CD8-positive, alpha-beta memory T cell (primary cell): ENCODE measurements around the gene TXNRD1. TPM values are rescaled to one million over a fixed set of nuclear protein-coding genes. Genes with fewer than 3 reads are reported as not detected.

Experiments used
- CTCF ChIA-PET: fragments of 350-600 bp; sonication (Branson Sonifier 250); formaldehyde crosslinking; loops from one replicate; lab custom pipeline; 2021; ENCODE audit warnings: antibody characterized with exemption; lab: Charles Lee
- POLR2A ChIA-PET: fragments of 350-600 bp; sonication (Branson Sonifier 250); formaldehyde crosslinking; loops from one replicate; lab custom pipeline; 2021; ENCODE audit warnings: antibody characterized with exemption; lab: Charles Lee
- DNase-seq, 5 donors: peaks; one replicate each; pipeline versions ENCODE4 v3.0.0 to v3.0.0-alpha.2; 2020 to 2022; ENCODE audit warnings: mixed read lengths in 1 of 5
- H3K27ac ChIP-seq: one replicate; pipeline ENCODE4 v1.7.0; 2013; ENCODE audit warnings: low read depth, mild to moderate bottlenecking, low read length, moderate library complexity
- H3K27me3 ChIP-seq: 2 replicates; pipeline ENCODE4 v1.7.0; 2013; ENCODE audit warnings: low read length, mild to moderate bottlenecking; ENCODE audit not compliant: insufficient read depth, poor library complexity, severe bottlenecking
- H3K36me3 ChIP-seq: 2 replicates; pipeline ENCODE4 v1.7.0; 2013; ENCODE audit warnings: mild to moderate bottlenecking, low read length, moderate library complexity; ENCODE audit not compliant: insufficient read depth
- H3K4me1 ChIP-seq: 2 replicates; pipeline ENCODE4 v1.7.0; 2013; ENCODE audit warnings: mild to moderate bottlenecking, low read length, moderate library complexity; ENCODE audit not compliant: insufficient read depth
- H3K4me3 ChIP-seq: 2 replicates; pipeline ENCODE4 v1.7.0; 2013; ENCODE audit warnings: mild to moderate bottlenecking, low read length
- H3K9me3 ChIP-seq: 2 replicates; pipeline ENCODE4 v1.7.0; 2013; ENCODE audit warnings: mild to moderate bottlenecking, low read length
- H3K27ac Mint-ChIP-seq, 8 donors: one replicate each; pipeline ENCODE4 v1.8.0; 2020 to 2021; ENCODE audit warnings: mixed read lengths in 8 of 8, mild to moderate bottlenecking in 6 of 8, inconsistent platforms in 3 of 8, moderate library complexity in 3 of 8
- H3K27me3 Mint-ChIP-seq, 2 donors: one replicate each; pipeline ENCODE4 v1.8.0; 2020 to 2021; ENCODE audit warnings: mixed read lengths in 2 of 2, mild to moderate bottlenecking in 1 of 2, moderate library complexity in 1 of 2
- H3K36me3 Mint-ChIP-seq, 3 donors: one replicate each; pipeline ENCODE4 v1.8.0; 2020 to 2021; ENCODE audit warnings: mixed read lengths in 3 of 3, inconsistent platforms in 1 of 3, mild to moderate bottlenecking in 1 of 3
- H3K4me1 Mint-ChIP-seq, 3 donors: one replicate each; pipeline ENCODE4 v1.8.0; 2020 to 2021; ENCODE audit warnings: mixed read lengths in 3 of 3, inconsistent platforms in 1 of 3, mild to moderate bottlenecking in 1 of 3
- H3K4me3 Mint-ChIP-seq, 7 donors: one replicate each; pipeline ENCODE4 v1.8.0; 2020 to 2021; ENCODE audit warnings: mixed read lengths in 7 of 7, mild to moderate bottlenecking in 6 of 7, moderate library complexity in 4 of 7, inconsistent platforms in 2 of 7
- H3K9me3 Mint-ChIP-seq, 5 donors: one replicate each; pipeline ENCODE4 v1.8.0; 2020 to 2022; ENCODE audit warnings: mixed read lengths in 5 of 5, mild to moderate bottlenecking in 3 of 5, moderate library complexity in 2 of 5, inconsistent platforms in 1 of 5
- polyA plus RNA-seq: library from polyadenylated mRNA; unstranded; fragments of 300-500 nt; fragmentation: Illumina TruSeq; gene quantifications from one replicate; pipeline ENCODE4 v1.2.3, GENCODE V29; 2021
- total RNA-seq, 2 experiments: library from RNA; stranded (reverse); gene quantifications; one replicate each; pipeline ENCODE4 v1.2.3, GENCODE V29; 2021

TXNRD1 gene
- total and polyA plus RNA-seq, 3 experiments from 2014 or later = 30.6 to 107 (median 103) TPM

DNA sequence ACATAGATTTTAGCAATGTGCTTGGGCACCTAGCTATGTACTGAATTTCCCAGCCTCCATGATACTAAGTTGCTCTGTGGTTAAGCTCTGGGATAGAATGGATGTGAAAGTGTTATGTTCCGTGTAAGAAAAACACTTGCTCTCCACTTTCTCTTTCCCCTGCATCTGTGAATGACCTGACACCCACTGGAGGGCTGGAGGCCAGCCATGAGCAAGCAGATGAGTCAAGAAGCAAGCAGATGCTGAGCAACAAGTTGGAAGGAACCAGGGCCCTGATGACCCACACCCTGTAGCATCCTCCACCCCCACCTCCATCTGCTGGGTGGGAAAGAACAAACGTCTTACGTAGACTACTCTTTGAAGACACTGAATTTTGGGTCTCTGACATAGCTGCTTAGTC, 144.6 kb downstream of the TXNRD1 start:
- Mint-ChIP-seq H3K27ac (no peak overlapping the region), H3K27me3 (no peaks in the 10 kb centered on the region), H3K4me1 (no peaks in the 10 kb centered on the region), H3K36me3 (no peaks in the 10 kb centered on the region), H3K4me3 (no peak overlapping the region), H3K9me3 (no peaks in the 10 kb centered on the region)
- POLR2A ChIA-PET = no interaction called here
- Histone ChIP-seq H3K4me3 (no peak overlapping the region), H3K9me3 (no peaks in the 10 kb centered on the region), H3K4me1 (no peaks in the 10 kb centered on the region), H3K27ac (no peak overlapping the region), H3K27me3 (no peaks in the 10 kb centered on the region), H3K36me3 (no peaks in the 10 kb centered on the region)
- no peak for DNase-seq
- CTCF ChIA-PET = interaction anchor here (0.7 to 5.1 kb wide), 4 partner anchors 8 to 159 kb away, joined by 3 to 41 read pairs (median 5); no protein-coding TSS in a partner anchor

DNA sequence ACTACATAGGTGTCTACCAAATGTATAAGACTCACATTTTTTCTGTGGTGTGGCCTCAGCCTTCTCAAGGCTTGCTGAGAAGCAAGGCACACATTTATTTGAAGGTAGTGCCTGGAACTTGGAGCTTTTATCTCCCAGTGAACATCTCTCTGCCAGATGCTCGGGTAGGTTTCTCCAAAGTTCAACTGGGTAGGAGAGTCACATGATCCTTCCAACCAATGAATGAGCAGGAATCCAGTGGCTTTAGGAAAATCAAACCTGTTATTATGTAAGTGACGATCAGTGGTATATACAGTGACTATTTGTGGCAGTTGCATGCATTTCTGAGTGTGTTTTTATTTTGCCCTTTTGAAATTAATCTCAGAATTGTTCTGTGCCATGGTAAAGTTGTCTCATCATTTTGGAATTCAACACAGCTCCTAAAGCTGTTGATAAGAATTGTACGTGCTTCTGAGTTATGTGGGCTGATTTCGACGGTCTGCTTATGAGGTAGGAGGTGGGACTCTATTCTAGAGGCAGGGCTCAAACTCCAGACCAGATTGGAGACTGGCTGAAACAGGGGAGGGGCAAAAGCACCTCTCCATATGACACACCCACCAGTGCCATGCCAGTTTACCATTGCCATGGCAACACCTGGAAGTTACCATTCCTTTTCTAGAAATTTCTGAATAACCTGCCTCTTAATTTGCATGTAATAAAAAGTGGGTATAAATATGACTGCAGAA, 145.6 kb downstream of the TXNRD1 start:
- Mint-ChIP-seq H3K27me3 (no peaks in the 10 kb centered on the region), H3K9me3 (no peaks in the 10 kb centered on the region), H3K36me3 (no peaks in the 10 kb centered on the region), H3K4me3 (no peak overlapping the region), H3K27ac (no peak overlapping the region), H3K4me1 (no peaks in the 10 kb centered on the region)
- CTCF ChIA-PET = interaction anchor here (0.7 to 5.1 kb wide), 3 partner anchors 73 to 160 kb away, joined by 3 to 41 read pairs (median 4); no protein-coding TSS in a partner anchor
- Histone ChIP-seq H3K4me3 (no peak overlapping the region), H3K27me3 (no peaks in the 10 kb centered on the region), H3K4me1 (no peaks in the 10 kb centered on the region), H3K9me3 (no peaks in the 10 kb centered on the region), H3K27ac (no peak overlapping the region), H3K36me3 (no peaks in the 10 kb centered on the region)
- POLR2A ChIA-PET = no interaction called here
- DNase-seq = no peak

DNA sequence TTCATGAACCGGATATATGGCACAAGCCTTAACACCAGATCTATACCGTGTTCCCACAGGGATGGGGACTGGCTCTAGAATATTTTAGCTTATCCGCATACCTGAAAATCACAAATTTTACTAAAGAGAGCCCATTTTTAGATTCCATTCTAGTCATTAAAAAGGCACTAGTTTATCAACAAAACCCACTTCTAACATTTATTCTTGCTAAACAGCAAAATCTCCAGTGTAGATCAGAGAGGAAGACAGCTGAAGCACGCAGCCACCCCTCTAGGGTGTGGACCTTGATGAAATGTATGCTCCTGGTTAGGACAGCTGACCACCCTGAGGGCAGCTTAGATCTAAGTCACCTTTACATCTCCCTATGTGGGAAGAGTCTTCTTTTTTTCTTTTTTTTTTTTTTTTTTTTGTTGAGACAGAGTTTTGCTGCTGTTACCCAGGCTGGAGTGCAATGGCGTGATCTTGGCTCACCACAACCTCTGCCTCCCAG, 150.4 kb downstream of the TXNRD1 start:
- ChIA-PET POLR2A (no interaction called here), CTCF (no interaction called here)
- H3K36me3 ChIP-seq = no peaks in the 10 kb centered on the region
- H3K27me3 ChIP-seq = no peaks in the 10 kb centered on the region
- H3K27ac ChIP-seq = no peak overlapping the region
- no peak for DNase-seq
- peaks cover 0 to 16% (median 5%) of the 10 kb centered on the region in 3 donors for H3K36me3 Mint-ChIP-seq
- no peaks in the 10 kb centered on the region for H3K27me3 Mint-ChIP-seq
- no peak overlapping the region for H3K4me3 Mint-ChIP-seq
- H3K9me3 Mint-ChIP-seq = peaks cover 0 to 16% (median 11%) of the 10 kb centered on the region in 5 donors
- peaks cover 0 to 1% (median 0%) of the 10 kb centered on the region in 3 donors for H3K4me1 Mint-ChIP-seq
- H3K27ac Mint-ChIP-seq = no peak overlapping the region
- no peaks in the 10 kb centered on the region for H3K9me3 ChIP-seq
- no peak overlapping the region for H3K4me3 ChIP-seq
- H3K4me1 ChIP-seq = no peaks in the 10 kb centered on the region

DNA sequence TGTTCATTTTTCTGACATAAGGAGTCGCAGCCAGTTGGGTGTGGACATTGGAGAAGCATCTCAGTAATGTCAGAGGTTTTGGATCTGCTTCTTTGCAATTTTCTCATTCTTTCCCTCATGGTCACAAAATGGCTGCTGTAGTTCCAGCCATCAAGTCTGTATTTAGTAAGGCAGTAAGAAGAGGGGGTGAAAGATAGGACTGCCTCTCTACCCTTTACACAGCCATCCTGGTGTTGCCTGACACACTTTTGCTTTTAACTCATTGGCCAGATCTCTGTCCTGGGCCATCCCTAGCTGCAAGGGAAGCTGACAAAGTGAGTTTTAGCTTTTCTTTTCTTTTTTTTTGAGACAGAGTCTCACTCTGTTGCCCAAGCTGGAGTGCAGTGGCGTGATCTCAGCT, 154.1 kb downstream of the TXNRD1 start:
- Mint-ChIP-seq H3K27me3 (peaks cover 0 to 2% of the 10 kb centered on the region in 2 donors), H3K27ac (no peak overlapping the region), H3K36me3 (peaks cover 0 to 21% (median 5%) of the 10 kb centered on the region in 3 donors), H3K4me1 (peaks cover 11 to 16% (median 12%) of the 10 kb centered on the region in 3 donors), H3K9me3 (peaks cover 2 to 16% (median 11%) of the 10 kb centered on the region in 5 donors), H3K4me3 (no peak overlapping the region)
- Histone ChIP-seq H3K27me3 (no peaks in the 10 kb centered on the region), H3K27ac (no peak overlapping the region), H3K9me3 (no peaks in the 10 kb centered on the region), H3K4me3 (no peak overlapping the region), H3K36me3 (no peaks in the 10 kb centered on the region), H3K4me1 (peaks cover 8% of the 10 kb centered on the region)
- CTCF ChIA-PET = no interaction called here
- POLR2A ChIA-PET = no interaction called here
- DNase-seq = no peak

DNA sequence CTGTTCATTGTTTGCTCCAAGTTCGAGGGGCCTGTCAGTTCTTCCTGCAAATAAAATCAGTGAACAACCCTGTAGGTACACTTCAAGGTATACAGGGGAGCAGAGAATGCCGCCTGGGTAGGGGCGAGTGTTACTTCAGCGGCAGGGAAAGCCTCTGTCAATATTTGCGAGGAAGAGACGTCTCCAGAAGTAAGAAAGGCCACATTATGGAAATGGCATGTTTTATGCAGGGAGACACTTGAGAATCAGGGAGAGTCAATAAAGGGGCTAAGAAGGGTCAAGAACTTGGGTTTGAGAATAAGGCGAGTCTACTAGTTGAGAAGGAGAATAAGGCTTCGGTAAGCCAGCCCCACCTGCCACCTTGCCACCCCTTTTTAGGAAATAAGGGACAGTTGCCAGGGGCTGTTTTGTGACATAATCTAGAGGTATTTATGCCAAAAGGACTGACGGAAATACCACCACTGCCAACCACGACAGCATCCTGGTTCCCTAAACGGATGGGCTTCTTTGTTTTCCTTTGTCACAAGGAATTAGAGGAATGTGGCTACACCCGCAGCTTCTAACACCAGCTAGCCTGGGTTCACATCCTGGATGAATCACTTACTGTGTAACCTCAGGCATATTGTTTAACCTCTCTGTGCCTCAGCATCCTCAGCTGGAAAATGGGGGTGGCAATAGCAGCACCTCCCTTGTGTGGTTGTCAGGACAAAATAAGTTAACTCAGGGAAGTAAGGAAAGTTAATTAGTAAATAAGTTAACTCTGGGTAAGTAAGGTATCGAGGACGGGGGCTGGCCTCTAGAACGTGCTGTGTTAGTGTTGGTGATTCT, 155.7 kb downstream of the TXNRD1 start:
- POLR2A ChIA-PET = no interaction called here
- H3K9me3 Mint-ChIP-seq = peaks cover 2 to 16% (median 11%) of the 10 kb centered on the region in 5 donors
- Histone ChIP-seq H3K4me3 (no peak overlapping the region), H3K36me3 (no peaks in the 10 kb centered on the region), H3K27ac (no peak overlapping the region), H3K4me1 (peaks cover 8% of the 10 kb centered on the region), H3K27me3 (no peaks in the 10 kb centered on the region), H3K9me3 (no peaks in the 10 kb centered on the region)
- H3K4me1 Mint-ChIP-seq = peaks cover 11 to 16% (median 12%) of the 10 kb centered on the region in 3 donors
- H3K36me3 Mint-ChIP-seq = peaks cover 0 to 21% (median 5%) of the 10 kb centered on the region in 3 donors
- peaks cover 0 to 2% of the 10 kb centered on the region in 2 donors for H3K27me3 Mint-ChIP-seq
- no peak for DNase-seq
- H3K27ac Mint-ChIP-seq = peak overlapping the region in 4 of 8 donors; percentile 11 to 70 (median 54)
- no peak overlapping the region for H3K4me3 Mint-ChIP-seq
- CTCF ChIA-PET = interaction anchor here (2.8 kb wide), 1 partner anchor 11 kb away, joined by 16 read pairs; no protein-coding TSS in a partner anchor

DNA sequence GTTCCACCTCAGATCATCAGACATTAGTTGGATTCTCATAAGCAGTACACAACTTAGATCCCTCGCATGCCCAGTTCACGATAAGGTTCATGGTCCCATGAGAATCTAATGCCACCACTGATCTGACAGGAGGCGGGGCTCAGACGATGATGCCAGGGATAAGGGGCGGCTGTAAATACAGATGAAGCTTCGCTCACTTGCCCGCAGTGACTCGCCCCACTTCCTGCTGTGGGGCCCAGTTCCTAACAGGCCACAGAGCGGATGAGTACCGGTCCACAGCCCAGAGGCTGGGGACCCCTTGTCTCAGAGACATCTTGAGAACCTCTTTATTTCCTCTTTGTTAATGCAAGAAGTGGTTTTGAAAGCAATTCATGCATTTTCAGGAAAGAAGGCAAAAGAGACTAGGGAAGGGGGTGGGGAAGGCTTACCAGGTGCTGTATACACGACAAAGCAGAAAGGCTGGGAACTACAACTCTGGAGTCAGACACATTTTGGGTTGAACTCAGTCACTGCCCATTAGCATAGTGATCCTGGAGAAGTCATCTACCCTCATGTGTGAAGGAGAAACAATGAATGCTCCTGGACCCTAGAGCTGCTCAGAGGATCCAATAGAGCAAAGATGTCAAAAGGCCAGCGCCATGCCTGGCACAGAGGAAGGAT, 156.6 kb downstream of the TXNRD1 start:
- Histone ChIP-seq H3K4me3 (no peak overlapping the region), H3K9me3 (no peaks in the 10 kb centered on the region), H3K27ac (no peak overlapping the region), H3K4me1 (peaks cover 8% of the 10 kb centered on the region), H3K27me3 (no peaks in the 10 kb centered on the region), H3K36me3 (no peaks in the 10 kb centered on the region)
- H3K36me3 Mint-ChIP-seq = peaks cover 0 to 21% (median 5%) of the 10 kb centered on the region in 3 donors
- H3K4me3 Mint-ChIP-seq = peak overlapping the region in 3 of 7 donors; percentile 28 to 30 (median 30)
- POLR2A ChIA-PET = no interaction called here
- H3K4me1 Mint-ChIP-seq = peaks cover 11 to 16% (median 12%) of the 10 kb centered on the region in 3 donors
- CTCF ChIA-PET = interaction anchor here (2.8 kb wide), 1 partner anchor 10 kb away, joined by 16 read pairs; no protein-coding TSS in a partner anchor
- H3K27me3 Mint-ChIP-seq = peaks cover 0 to 2% of the 10 kb centered on the region in 2 donors
- peak in 4 of 5 donors; percentile 2 to 58 (median 22) for DNase-seq
- H3K9me3 Mint-ChIP-seq = peaks cover 2 to 16% (median 11%) of the 10 kb centered on the region in 5 donors
- H3K27ac Mint-ChIP-seq = peak overlapping the region in 5 of 8 donors; percentile 25 to 77 (median 66)

DNA sequence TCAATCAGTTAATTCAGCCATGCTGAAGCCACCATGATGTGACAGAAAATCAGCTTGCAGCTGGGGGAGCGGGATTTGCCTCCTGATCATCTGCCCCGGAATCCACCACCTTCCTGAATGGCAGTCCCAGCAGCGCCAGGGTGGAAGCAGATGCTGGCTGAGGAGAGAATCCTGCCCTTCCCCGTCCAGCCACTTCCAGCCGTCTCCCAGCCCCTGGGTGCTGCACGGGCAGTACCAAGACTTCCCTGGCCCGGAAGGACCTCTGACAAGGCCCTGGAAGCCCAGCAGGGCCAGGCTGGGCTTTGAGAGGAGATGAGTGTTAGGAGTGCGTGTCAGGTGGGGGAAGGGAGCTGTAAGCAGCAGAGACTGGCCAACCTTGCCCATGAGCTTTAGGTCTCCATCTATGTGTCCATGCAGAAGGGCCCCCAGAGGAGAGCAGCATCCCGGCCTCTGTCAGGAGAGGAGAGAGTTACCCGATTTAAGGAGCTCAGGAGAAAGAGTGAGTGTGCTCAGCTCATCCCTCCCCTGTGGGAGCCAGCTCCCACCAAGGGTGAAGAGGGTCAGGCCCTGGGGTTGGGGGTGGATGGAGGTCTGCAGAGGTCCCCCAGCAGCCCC, 157.2 kb downstream of the TXNRD1 start:
- no peak overlapping the region for H3K4me3 ChIP-seq
- H3K27ac ChIP-seq = no peak overlapping the region
- H3K27me3 Mint-ChIP-seq = peaks cover 0 to 2% of the 10 kb centered on the region in 2 donors
- H3K27me3 ChIP-seq = no peaks in the 10 kb centered on the region
- no peaks in the 10 kb centered on the region for H3K9me3 ChIP-seq
- peak overlapping the region in 1 of 7 donors; percentile 26 for H3K4me3 Mint-ChIP-seq
- CTCF ChIA-PET = interaction anchor here (2.8 kb wide), 1 partner anchor 9 kb away, joined by 16 read pairs; no protein-coding TSS in a partner anchor
- DNase-seq = no peak
- peaks cover 0 to 21% (median 5%) of the 10 kb centered on the region in 3 donors for H3K36me3 Mint-ChIP-seq
- no peaks in the 10 kb centered on the region for H3K36me3 ChIP-seq
- H3K9me3 Mint-ChIP-seq = peaks cover 2 to 16% (median 11%) of the 10 kb centered on the region in 5 donors
- POLR2A ChIA-PET = no interaction called here
- peaks cover 8% of the 10 kb centered on the region for H3K4me1 ChIP-seq
- H3K27ac Mint-ChIP-seq = peak overlapping the region in 1 of 8 donors; percentile 77
- peaks cover 11 to 16% (median 12%) of the 10 kb centered on the region in 3 donors for H3K4me1 Mint-ChIP-seq
